Body of pancreas (tissue), 4 donors: ENCODE measurements around the gene SIK3.

Source experiments
- POLR2A ChIP-seq, 3 donors: fragments of 450-650 bp; IDR thresholded peaks; one replicate each; pipeline ENCODE4 v1.6.1; 2016; ENCODE audit warnings: antibody characterized with exemption in 3 of 3, mild to moderate bottlenecking in 2 of 3
- TF ChIP-seq, protein P1 (sequence below), 7 experiments: fragments of 450-650 bp in 4 of 7; fragments of 200-600 bp in 3 of 7; sonication (generic) in 3 of 7; IDR thresholded peaks; one replicate each; pipeline ENCODE4 v1.5.1; 2016 to 2019; ENCODE audit warnings: antibody characterized with exemption in 7 of 7

DNA sequence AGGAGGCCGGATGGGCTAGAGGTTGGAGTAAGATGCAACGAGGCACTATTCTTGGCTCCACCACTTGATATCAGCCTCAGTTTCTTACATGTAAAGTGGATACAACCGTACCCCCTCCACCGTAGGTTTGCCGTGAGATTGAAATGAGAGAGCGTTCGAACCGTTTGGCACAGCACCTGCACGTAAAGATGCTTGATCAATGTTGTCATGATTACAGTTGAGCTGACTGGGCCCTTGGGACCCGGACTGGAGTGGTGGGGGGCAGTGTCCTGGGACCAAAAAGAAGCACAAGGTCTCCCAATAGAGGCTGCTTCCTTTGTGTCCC lies 264.8 kb downstream of the SIK3 start:
- TF ChIP-seq, protein P1, sequence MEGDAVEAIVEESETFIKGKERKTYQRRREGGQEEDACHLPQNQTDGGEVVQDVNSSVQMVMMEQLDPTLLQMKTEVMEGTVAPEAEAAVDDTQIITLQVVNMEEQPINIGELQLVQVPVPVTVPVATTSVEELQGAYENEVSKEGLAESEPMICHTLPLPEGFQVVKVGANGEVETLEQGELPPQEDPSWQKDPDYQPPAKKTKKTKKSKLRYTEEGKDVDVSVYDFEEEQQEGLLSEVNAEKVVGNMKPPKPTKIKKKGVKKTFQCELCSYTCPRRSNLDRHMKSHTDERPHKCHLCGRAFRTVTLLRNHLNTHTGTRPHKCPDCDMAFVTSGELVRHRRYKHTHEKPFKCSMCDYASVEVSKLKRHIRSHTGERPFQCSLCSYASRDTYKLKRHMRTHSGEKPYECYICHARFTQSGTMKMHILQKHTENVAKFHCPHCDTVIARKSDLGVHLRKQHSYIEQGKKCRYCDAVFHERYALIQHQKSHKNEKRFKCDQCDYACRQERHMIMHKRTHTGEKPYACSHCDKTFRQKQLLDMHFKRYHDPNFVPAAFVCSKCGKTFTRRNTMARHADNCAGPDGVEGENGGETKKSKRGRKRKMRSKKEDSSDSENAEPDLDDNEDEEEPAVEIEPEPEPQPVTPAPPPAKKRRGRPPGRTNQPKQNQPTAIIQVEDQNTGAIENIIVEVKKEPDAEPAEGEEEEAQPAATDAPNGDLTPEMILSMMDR (IDR thresholded peaks at IDR 0.05) = no peak
- TF ChIP-seq POLR2A (IDR thresholded peaks at IDR 0.05) = no peak
